Activated CD4-positive, alpha-beta T cell treated with anti-CD3 and anti-CD28 coated beads, Interleukin-2, amount 50 U/mL, for 48 hours (primary cell): Measurements from ENCODE around the gene C7.
"Not testable (repeated sequence)": the region's sequence is repeated elsewhere in the genome, so short reads cannot be mapped to it uniquely, and the experiment has no call there.

Experiments
- DNase-seq, 2 experiments: peaks; one replicate each; pipeline ENCODE4 v3.0.0-alpha.2; 2020

C7 gene

DNA sequence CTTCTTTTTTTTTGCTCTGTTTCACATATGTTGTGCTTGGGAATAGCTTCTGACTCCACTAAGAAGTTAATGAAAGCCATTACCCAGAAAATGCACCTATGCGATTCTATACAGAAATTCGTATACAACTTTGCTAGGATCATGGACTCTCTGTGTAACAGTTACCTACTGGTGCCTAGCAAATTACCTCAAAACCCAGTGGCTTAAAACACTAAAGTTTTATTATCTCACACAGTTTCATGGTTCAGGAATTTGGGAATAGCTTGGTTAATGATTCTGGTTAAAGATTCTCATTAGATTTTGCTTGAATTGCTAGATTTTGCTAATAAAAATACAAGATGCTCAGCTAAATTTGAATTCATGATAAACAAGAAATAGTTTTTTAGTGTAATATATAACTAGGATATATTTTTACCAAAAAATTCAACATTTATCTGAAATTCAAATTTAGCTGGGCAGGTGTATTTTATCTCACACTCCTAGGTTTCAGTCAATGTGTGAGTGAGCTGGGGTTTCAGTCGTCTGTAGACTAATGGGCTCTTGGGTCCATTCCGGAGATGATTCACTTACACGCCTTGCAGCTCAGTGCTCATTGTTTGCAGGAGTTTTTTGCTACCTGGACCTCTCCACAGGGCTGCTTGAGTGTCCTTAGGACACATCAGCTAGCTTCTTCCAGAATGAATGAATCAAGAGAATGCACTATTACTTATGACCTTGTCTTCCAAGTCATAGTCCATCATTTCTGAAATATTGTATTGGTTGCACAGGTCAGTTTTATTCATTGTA lies 86.7 kb downstream of the C7 start:
- no peak for DNase-seq

DNA sequence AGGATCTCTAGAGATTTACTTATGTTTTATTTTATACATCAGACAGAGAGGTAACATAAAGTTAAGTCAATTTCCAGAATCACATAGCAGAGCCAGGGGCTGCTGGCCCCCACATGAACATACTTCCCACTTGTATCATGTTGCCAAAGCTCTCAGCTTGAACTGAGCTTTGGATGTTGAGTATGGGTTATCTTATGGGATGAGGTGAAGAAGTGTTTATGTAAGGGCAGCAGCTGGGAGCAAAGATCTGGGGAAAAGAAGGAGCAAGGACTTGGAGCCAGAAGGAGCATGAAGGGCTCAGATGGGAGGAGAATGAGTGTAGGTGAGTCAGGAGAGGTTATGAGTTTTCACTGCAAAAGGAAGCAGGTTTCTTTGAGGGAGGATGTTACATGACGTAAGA lies 89.8 kb downstream of the C7 start:
- DNase-seq = no peak

DNA sequence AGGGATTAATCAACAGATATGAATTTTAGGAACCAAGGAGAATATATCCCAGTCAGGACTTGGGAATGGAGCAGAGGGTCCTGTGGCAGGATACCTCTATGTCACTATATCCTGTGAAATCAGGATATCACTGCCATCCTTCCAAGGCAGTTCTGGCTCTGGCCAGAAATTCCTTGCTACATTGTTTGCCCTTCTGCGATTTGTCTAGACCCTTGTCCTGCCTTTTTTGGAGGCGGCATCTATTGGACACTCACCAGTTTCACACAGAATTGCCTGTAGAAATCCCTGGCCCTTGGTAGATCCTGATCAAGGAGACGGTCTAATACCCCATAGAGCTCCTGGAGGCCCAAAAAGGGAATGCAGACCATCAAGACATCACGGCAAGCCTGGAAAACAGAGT lies 90.7 kb downstream of the C7 start:
- DNase-seq = no peak

DNA sequence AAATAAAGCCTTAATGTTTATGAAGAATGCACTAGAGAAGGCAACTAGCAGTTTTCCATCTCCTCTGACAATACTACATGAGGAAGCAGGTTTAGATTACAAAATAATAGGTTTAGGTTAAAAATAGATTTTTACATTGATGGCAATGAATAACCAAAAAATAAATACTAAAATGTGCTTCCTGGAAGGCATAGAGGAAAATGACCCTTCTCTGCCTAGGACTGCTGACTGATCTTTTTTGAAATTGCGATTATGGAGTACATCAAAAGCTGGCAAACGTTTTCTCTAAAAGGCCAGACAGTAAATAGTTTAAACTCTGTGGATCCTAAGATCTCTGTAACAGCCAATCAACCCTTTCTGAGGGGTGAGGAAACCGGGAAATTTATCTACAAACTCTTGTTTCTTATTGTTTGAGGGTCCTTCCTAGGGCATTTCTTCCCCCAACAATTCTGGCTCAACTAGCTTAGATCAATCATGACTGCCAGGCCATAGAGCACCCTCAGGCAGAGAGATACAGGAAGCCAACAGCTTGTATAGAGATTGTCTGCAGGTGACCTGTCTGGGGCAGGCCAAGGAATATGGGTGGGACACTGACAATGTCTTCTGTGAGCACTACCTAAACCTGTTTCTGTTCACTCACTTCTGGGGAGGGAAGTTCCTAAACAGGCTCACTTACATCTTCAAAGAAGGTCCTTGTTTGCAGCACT lies 94.5 kb downstream of the C7 start:
- DNase-seq = no peak

DNA sequence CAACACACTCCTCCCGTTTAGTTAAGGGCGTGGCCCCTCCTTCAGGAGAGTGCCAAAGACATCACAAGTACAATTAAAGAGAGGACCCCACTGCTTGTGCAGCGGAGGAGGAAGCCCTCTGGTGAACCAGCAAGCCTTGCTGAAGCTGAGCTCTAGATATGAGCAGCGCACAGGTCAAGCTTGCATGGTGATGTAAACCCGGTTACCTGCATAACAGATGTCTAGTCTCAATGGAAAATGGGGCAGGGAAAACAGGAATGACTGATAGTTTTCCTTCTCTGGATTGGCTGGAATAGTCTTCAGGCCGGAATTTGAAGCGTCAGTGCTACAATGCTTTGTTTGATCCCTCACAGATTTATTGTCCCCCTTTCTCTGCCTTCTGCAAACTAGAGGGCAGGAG lies 95.6 kb downstream of the C7 start:
- no peak for DNase-seq

DNA sequence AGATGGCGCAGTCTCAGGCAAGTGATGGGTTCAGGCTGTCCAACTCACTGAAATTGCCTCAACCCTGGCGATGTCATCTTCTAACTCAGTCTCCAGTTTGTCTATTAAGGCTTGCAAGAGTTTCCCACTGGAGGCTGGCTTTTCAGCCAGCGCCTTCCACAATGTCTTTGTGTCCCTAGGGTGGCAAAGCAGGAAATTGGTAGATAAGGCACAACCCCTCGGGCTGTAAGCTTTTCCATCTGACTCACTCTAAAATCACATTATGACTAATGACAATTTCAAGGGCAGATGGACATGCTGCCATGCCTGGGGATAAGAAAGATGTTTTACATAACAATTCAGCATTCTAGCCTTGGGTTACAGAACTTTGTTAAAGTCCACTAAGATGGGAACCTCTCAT lies 99.9 kb downstream of the C7 start:
- DNase-seq = no peak

DNA sequence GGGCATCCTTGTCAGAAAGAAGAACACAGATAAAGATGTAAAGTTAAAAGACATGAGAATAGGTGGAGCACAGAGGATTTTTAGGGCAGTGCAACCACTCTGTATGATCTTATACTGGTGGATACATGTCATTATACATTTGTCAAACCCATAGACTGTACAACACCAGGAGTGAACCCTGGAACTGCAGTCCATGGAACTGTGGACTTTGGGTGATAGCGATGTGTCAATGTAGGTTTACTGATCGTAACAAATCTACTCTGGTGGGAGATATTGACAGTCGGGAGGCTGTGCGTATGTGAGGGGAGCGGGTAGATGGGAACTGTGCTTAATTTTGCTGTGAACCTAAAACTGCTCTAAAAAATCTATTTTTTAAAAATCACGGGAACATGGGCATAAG lies 101.3 kb downstream of the C7 start:
- no peak for DNase-seq

DNA sequence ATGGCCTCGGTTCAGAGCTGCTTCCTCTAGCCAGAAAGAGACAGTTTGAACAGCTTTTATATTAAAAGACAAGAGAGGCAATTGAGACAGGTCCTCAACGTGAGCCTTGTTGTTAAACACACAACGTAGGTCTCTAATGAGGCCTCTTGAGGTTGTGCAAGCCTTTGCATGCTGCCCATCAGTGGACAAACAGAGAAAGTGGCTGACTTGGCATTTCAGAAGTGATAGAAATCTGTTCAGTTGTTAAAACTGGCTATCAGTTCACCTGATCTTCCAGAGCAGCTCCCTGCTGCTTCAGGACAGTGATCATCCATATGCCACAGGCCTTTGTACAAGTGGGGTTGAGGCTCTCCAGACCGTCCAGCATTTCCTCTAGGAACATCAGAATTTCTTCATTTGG lies 103.0 kb downstream of the C7 start:
- no peak for DNase-seq

DNA sequence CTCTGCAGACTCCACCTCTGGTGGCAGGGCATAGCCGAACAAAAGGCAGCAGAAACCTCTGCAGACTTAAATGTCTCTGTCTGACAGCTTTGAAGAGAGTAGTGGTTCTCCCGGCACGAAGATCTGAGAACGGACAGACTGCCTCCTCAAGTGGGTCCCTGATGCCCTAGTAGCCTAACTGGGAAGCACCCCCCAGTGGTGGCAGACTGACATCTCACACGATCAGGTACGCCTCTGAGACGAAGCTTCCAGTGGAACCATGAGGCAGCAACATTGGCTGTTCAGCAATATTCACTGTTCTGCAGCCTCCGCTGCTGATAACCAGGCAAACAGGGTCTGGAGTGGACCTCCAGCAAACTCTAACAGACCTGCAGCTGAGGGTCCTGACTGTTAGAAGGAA lies 113.3 kb downstream of the C7 start:
- DNase-seq = not testable (repeated sequence)
